AG08396 (cell line): ENCODE data around the gene YPEL4.

Experiments
- DNase-seq: peaks from one replicate; pipeline ENCODE4 v3.0.0; 2012; ENCODE audit warnings: low spot score, mixed read lengths

Gene YPEL4

DNA sequence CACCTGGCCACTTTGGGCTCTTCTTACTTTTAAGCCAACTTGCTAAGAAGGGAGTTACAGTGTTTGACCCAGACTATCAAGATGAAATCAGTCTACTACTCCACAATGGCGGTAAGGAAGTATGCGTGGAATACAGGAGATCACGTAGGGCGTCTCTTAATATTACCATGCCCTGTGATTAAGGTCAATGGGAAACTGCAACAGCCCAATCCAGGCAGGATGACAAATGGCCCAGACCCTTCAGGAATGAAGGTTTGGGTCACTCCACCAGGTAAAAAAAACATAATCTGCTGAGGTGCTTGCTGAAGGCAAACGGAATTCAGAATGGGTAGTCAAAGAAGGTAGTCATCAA, 1.0 kb upstream of the YPEL4 start:
- DNase-seq, result no peak

DNA sequence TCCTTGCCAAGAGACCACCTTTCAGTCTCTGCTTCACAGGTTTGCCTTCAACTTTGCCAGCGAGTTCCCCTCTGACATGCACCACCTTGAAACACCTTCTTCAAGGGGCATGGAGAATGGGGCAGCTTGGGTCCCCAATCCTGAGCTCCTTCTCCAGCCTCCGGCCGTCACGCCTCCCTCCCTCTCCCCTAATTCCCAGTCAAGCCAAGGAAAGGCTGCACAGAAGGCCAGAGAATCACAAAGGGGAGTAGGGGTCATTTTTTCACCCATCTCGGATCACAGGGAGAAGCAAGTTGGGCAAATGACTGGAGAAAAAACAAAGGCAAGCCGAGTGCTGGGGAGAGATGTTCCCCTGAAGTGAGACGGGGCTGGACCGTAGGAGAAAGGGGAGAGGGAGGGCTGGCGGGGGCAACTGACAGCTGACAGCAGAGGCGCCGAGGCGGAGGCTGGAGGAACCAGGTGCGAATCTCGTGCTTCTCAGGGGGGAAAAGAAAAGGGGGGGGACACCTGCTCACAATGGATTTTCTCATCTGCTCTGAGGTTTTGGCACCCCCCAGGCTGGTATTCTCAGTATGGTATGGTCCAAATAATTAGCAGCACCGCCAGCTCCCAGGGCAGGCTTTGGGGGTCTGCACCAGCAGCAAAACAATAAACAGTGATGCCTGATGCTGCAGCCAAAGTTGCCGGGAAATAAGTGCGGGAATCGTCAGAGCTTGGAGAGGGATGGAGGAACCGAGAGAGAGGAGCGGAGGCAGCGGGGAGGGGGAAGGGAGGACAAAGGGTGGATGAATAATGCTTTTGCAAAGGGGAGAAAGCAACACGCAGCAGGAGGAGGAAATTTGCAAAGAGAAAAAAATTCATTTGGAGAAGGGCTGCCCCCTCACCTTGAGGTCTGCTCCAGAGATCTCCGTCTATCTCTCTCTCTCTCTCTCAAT, 644 bp downstream of the YPEL4 start:
- DNase-seq, result peak; percentile 16

DNA sequence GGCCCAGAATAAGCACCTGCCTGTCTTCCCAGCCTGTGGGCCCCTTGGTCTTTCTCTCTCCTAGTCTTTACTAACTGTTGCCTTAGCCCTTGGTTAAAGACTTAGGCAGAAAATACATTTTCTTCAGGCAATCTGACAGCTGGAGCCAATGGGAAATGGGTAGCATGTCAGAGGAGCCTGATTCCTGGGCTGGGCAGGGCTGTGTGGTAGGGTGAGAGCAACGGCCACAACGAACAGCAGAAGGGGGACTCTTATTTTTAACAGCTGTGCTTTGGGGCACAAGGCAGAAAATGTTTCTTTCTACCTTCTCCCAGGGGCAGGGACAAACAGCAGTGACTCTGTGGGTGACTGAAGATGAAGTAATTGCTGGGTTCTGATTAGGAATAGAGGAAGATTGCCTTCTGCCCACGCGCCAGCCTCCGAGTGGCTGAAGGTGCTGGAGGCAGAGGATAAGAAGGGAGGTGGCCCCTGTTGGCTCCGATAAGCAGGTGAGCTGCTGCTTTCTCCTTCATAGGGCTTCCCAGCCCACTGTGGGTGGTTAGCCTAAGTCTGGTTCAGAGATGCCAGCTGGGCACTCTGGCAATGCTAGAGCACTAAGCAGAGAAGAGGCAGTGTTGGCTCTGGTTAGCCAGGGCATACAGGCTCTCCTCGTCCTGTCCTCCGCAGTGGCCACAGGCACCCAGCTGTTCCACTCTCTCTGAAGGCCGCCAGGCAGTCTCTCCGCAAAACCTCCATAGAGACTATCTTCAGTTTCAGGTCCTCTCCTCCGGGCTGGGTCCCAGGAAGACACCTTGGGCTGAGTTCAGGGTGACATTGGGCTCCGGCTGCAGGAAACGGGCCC, 1.5 kb downstream of the YPEL4 start:
- DNase-seq, result peak; percentile 36

DNA sequence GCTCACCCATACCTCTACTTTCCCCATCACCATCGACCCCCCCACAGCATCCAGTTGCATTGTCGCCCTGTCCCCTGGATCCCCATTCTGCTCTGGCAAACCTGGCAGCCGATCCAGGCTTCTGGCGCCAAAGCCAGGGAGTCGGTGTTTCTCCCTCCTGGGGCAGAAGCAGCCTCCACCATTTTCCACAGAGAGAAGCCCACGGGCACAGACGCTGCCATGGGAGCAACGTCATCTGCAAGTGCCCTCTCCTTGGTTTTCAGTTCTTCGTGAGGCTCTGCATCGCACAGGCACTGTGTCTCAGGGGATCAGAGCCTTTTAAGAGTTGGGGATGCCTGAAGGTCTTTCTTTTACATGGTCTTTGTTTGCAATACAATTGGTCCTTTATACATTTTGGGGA, 2.3 kb downstream of the YPEL4 start:
- DNase-seq, result no peak

DNA sequence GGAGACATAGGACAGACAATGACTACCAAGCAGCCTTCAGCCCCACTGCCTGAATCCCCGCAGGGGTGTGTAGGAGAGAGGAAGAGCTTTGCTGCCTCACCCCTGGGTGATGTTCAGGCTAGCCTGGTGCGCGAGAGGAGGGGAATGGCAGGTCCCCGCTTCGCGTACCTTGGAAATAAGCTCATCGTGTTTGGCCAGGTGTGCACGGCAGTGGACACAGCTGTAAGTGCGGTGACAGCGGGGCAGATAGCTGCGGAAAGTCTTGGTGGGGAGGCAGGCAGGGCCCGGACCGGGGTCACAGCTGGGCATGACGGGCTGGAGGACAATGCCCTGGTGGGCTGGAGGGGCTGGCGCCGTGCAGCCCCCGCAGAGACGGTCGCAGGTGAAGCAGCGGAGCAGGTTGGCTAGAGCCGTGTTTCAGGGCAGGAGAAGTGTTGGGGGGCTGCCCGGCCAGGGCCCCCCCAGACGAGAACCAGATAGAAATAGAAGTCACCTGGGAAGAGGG, 2.9 kb downstream of the YPEL4 start:
- no peak for DNase-seq

DNA sequence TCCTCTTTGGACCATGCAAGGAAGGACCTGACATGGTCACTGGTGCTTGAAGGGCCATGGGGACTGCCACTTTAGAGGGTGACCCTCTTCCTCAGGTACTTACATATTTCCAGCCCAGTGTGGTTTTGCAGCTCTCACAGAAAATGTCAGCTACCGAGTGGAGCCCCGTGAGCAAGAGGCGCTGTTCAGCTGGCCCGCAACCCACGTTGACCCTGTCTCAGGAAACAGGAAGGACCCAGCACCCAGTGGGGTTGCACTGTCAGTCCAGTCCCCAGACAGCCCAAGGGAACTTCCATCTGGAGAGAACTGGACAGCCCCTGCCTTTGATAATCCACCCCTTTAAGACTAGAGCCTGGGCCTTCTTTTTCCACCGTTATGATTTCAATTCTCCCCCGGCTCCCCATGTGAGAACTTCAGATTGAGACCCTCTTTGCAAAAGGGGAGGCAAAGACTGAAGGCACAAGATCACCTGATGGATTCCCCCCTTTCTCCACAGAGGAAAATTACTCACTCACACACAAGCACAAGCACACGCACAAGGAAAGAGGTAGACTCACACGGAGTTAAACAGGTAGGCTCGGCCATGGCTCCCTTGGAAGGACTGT, 3.4 kb downstream of the YPEL4 start:
- DNase-seq, result no peak

DNA sequence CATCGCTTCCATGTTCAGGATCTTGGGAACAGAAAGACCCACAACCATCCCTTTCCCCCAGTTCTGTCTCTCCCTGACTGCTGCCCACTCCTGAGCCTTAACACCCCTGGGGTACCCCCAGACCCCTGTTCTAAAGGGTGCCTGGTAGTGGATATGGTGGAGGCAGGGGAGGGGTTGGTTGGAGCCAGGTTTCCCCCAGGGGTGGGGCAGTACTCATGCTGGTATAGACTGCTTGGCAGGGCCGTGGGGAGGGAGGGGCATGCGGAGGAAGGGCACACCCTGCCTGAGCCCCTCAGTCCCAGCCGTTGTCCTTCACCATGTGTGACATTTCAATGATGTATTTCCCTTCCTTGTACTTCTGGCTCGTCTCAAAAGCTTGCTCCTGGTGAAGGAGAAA, 4.0 kb downstream of the YPEL4 start:
- no peak for DNase-seq

DNA sequence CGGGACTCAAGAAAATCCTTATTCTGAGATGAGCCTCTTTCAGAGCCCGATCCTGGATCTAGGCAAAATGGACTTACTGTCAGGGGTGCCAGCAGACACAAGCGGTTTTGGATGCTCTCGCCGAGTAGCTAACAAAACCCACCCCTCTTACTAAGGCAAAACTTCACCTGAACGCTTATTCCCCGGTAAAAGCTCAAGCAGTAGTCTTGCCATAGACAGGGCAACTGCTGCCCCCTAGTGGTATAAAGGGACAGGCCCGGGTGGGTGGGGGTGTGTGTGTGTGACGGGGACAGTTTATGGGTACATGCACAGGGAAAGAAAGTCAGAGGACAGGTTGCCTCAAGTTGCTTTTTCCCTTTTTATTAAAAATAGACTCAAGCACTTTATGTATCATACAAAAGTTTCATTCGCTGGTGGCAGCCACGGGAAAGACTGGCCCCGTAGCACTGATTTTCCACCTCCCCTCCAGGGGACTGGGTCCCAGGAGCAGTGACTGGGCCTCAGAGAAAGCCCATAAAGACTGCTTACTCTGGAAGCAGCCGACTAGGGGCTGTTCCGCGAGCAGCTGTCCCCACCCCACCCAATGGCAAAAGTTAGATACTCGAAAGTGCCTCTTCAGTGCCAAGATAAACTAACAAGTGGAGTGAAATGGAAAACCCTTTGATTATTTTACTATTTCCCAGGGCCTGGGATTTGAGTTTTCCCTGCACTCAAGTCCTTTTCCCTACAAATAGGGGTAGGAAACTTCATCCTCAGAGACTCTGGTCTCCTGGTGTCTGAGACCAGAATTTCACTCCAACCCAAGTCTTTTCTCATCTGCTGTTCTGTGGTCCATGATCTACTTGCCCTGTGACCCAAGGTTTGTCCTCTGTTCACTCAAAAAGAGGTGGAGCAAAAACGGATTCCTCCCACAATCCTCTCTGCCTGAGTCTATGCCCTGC, 4.7 kb downstream of the YPEL4 start:
- peak; percentile 81 for DNase-seq

DNA sequence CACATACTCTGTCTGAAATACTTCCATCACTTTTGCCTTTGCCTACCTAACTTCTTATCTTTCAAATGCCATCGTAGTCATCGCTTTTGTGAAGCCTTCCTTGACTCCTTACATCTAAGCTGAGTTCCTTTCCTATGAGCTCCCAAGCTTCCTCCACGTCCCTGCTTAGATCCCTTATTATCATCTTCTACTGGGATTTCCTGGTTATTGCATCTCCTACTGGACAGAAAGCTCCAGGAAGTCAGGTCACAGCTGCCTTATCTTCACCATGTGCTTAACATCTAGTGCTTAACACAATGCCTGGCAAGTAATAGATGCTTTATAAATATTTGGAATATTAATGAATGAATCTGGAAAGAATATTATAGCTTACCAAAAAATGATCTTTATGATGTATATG, 5.9 kb downstream of the YPEL4 start:
- no peak for DNase-seq

DNA sequence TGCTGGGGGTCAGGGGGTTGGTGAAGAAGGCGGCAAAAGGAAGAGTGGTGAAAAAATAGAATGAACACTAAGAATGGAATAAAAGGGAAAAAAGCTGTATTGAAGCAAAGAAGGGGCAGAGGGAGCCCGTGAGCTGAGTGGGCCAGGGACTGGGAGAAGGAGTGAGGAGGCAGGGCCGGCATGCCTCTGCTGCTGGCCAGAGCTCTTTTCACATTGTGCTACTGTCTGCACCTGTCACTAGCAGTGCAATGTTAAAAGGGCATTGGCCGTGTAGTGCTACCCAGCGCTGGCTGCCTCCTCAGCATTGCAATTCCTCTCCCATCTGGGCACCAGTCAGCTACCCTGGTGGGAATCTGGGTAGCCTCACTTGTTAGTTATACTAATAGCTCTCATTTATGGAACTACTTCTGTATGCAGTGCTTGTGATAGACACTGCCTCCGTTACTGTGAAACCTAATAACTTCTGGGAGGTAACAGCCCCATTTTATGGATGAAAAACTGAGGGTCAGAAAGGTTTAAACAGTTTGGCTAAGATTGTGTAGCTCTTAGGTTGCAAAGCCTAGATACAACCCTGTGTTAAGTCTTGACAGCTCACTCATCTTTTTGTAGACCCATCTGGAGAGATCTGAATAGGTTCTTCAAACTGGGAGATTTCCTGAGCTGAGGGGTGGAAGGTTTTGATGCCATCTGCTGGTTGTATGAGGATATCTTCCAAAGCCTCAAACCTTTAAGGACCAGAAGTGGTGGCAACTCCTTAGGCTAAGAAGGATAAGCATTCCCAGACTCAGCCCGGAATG, 8.5 kb downstream of the YPEL4 start:
- DNase-seq, result peak; percentile 69

DNA sequence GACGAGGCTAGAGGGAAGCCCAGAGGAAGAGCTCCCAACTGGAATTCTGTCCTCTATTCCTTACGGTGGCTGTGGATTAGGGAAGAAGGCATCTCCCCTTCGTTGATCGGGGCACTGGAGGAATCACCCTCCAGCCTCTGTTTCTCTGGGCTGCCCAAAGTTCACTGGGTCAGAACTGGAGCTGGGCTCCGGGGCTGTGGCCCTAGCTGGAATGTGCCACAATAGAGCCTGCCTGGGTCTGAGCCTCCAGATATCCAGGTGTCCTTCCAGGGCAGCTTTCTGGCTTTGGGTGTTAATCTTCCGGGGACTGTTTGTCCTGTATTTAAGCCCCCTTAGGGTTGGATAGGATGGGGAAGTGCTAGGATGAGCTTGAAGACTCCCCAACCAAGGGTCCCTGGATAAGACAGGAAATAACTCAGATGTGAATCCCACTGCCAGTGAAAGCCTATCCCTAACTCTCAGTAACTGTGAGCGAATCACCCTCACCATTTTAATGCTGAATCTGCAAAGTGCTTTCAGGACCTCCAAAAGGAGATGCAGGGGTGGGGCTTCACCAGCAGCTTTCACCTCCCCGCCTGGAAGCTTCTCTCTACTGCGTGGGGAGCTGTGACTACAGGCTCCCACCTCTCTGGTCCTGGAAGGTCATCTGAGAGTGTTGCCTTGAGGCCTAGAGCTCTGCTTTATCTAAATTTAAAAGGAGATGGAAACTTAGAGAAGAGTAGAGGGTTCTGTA, 9.5 kb downstream of the YPEL4 start:
- no peak for DNase-seq

DNA sequence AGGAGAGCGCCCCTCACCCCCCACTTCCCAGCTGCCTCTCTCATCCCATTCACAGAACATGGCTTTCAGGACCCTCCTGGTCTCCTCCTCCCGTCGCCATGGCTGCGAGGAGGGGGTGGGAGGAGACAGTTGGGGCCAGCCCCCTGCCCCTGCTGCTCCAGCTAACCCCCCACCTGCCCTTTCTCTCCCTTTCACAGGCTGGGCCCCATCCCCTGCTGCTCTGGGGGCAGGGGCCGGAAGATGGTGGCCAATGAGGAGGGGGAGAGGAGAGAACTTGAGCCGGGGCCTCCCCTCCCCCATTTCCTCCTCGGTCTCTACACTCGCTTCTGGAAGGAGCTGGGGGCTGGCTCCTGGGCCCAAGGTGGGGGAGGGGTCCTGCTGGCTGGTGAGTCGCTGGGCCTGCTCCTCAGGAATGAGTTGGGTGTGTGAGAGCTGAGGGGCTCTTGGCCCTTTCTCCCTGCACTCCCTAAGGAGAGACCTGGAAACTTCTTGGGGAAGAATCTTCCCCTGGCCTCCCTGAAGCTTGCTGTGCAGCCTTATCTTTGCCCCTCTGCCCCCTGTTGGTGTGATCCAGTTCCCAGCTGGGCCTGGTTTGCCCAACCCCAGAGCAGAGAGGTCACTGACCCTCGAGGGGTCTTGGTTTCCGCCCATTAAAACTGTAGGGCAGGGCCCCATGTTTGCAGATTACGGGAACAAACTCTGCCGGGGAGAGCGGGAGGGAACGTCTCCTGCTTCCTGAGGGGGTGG, 10.2 kb downstream of the YPEL4 start:
- peak; percentile 23 for DNase-seq

DNA sequence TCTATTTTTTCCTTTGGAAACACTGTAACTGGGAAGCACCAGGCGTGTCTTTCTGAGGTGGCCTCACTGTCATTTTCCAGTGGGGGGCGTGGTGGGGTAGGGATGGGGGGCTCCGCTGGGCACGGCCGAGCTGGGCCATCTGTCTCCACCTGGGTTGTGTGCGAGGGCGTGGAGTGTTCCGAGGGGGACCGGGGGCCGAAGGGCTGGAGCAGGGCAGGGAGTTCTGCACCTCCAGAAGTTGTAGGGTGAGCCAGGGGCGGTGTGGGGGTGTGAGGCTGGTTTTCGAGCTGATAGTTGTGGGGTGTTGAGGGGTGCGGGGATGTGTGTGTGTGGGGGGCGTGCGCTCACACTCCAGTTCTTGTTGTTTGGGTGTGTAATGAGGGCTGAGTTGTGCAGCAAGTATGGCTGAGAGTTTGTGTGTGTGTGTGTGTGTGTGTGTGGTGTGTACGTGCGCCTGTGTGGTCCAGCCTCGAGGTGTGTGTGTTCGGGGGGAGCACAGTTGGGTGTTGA, 10.8 kb downstream of the YPEL4 start:
- DNase-seq, result peak; percentile 15

DNA sequence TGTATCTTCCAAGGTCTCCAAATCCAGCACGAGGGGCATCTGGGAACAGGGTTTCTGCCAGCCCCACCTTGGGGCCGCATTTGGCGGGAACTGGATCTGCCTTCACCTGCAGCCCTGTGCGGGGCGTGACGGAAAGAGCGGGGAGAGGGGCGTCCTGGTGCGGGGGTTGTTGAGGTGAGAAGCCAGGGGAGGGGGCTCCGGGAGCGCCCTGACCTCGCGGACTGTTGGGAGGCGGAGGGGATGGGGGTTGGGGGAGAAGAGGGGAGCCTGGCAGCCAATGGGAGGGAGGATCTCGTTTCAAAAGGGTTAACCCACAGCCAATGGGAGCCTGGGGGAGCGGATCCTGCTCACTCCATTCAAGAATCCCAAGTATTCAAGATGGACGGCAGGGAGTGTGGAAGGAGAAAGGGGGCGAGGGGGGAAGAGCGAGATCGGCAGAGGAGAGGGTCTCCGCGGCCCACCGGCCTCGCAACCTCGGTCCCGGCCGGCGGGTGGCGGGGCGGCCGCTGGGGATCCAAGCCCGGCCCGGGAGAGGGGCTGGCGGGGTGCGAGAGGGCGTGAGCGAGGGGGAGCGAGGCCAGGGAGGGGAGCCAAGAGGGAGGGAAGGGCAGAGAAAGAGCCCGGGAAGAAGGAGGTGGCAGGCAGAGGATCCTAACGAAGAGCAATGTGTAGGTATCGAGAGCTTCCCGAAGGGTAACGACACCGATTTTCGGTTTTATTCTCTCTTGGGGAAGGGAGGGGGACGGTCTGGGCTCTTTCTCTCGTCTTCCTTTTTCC, 11.5 kb downstream of the YPEL4 start:
- DNase-seq, result peak; percentile 97

DNA sequence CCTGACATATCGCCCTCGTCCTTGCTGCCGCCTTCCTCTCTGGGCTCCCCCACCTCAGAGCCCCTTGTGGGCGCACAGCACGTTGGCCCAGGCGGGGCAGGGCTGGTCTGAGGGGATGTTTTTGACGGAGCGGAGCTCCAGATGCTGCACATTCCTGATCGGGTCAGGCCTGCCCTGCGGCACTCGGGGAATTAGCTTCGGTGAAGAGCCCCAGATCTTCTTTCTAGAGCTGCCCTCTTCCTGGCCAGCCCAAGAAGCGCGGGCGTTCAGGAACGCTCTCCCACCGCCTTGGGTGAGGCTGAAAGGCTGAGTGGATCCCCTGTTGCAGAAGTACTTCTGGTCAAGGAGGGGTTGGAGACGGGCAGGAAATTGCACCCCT, 12.1 kb downstream of the YPEL4 start:
- peak; percentile 23 for DNase-seq

DNA sequence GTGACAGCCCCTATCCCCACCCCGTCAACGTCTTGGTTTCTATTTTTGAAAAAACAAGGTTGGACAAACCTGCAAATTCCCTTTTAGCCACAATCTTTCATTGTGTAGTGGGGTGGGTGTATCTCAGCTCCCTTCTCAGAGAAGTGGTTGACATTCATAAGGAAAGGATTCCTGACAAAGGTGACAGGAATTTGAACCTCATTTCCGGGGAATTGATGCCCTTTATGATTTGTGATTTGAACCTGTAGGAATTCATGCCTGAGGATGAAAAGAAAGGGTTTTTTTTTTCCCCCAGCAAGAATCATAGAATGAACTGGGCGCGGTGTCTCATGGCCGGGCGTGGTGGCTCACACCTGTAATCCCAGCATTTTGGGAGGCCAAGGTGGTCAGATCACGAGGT, 14.5 kb downstream of the YPEL4 start:
- no peak for DNase-seq

DNA sequence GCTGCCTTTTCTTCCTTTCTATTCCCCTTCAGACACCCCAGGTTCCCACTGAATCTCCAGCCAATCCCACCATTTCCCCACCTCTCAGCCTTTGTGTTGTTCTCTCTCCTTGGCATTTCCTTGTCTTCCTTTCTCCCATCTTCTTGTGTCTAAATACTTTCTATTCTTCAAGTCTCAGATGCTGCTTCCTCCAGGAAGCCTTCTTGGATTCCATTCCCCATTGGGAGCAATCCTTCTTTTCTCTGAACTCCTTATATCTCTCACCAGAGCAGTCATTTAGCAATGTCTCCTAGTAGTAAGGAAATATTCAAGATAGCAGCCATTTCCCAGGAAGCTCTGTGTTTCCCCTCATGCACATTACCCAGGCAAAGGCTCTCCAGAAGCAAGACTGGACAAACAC, 15.4 kb downstream of the YPEL4 start:
- no peak for DNase-seq

DNA sequence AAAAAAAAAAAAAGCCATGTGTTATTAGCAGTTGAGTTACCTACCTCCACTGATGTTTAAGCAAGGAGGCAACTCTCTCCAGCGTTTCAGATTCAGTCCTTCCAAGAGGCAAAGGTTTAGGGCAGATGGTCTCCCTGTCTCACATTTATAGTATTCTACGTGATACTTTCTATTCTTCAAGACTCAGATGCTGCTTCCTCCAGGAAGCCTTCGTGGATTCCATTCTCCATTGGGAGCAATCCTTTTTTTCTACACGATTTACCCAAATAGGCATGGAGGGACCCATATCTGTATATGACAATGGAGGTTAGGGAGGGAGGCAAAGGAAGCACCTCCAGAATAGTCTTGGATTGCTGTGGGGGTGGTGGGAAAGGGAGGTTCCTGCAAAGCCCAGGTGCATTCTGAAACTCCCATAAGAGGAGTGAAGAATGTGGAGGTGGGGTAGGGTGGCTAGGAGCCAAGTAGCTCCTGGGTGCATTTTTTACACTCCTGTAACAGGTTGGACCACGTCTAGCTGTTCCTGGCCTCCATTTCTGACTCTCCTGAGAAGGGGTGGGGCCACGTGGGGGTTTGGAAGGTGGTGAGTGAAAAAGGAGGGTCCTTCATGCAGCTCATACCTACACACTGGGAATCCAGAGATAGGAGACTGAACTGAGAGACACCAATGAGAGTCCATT, 16.2 kb downstream of the YPEL4 start:
- no peak for DNase-seq
